HEK293 (cell line): Measurements from ENCODE around the gene LIN37.

Experiments used
- CTCF ChIA-PET: fragments of 350-600 bp; formaldehyde crosslinking; extraction: SDS; loops from one replicate; lab custom pipeline; 2021; ENCODE audit warnings: antibody characterized with exemption; lab: Yijun Ruan, JAX
- POLR2A ChIA-PET: fragments of 300-600 bp; formaldehyde crosslinking; extraction: SDS; loops from one replicate; lab custom pipeline; 2020; ENCODE audit warnings: antibody characterized with exemption, inconsistent platforms; lab: Yijun Ruan, JAX
- H3K27ac ChIP-seq: fragments of 200-500 bp; sonication (Bioruptor generic); 2 replicates; pipeline ENCODE4 v1.5.1; 2014; ENCODE audit warnings: low read depth, low read length, control low read depth, inconsistent platforms; ENCODE audit errors: extremely low read depth
- H3K36me3 ChIP-seq, 2 experiments: fragments of 200-500 bp in 1 of 2; sonication (Bioruptor generic) in 1 of 2; 1 replicate in 1 of 2; 2 replicates in 1 of 2; pipeline ENCODE4 v1.5.1; 2014 to 2017; ENCODE audit warnings: inconsistent platforms in 2 of 2, low read length in 2 of 2; ENCODE audit not compliant: control insufficient read depth in 2 of 2, insufficient read depth in 1 of 2
- H3K4me1 ChIP-seq: fragments of 200-500 bp; sonication (Bioruptor generic); 2 replicates; pipeline ENCODE4 v1.5.1; 2014; ENCODE audit warnings: mild to moderate bottlenecking, low read length, inconsistent platforms; ENCODE audit not compliant: control insufficient read depth, insufficient read depth
- H3K4me3 ChIP-seq: 2 replicates; pipeline ENCODE4 v1.5.1; 2011; ENCODE audit warnings: low read depth, mild to moderate bottlenecking, control low read depth, low read length, moderate library complexity
- H3K9me3 ChIP-seq: fragments of 200-500 bp; sonication (Bioruptor generic); 2 replicates; pipeline ENCODE4 v1.5.1; 2014; ENCODE audit warnings: low read depth, low read length, inconsistent platforms; ENCODE audit not compliant: control insufficient read depth, insufficient read depth
- FEZF1 ChIP-seq: fragments of 450-650 bp; formaldehyde crosslinking; IDR thresholded peaks from 2 replicates; pipeline ENCODE4 v1.5.1; 2016; ENCODE audit warnings: missing biosample characterization, missing genetic modification characterization
- GLI4 ChIP-seq: fragments of 450-650 bp; formaldehyde crosslinking; IDR thresholded peaks from 2 replicates; pipeline ENCODE4 v1.5.1; 2016; ENCODE audit warnings: missing biosample characterization, missing genetic modification characterization
- MEIS1 ChIP-seq: sonication (generic); formaldehyde crosslinking; IDR thresholded peaks from 2 replicates; pipeline ENCODE4 v1.8.1; 2022; ENCODE audit warnings: missing genetic modification reagents, mild to moderate bottlenecking, borderline replicate concordance
- REPIN1 ChIP-seq: fragments of 450-650 bp; formaldehyde crosslinking; IDR thresholded peaks from 2 replicates; pipeline ENCODE4 v1.5.1; 2017; ENCODE audit warnings: missing biosample characterization, missing genetic modification characterization, low read depth
- ZFHX2 ChIP-seq: fragments of 450-650 bp; formaldehyde crosslinking; conservative IDR thresholded peaks from 2 replicates; pipeline ENCODE4 v1.5.1; 2016; ENCODE audit warnings: missing biosample characterization, missing genetic modification characterization
- ZFP41 ChIP-seq: fragments of 450-650 bp; formaldehyde crosslinking; IDR thresholded peaks from 2 replicates; pipeline ENCODE4 v1.5.1; 2016; ENCODE audit warnings: missing biosample characterization, missing genetic modification characterization, borderline replicate concordance
- ZNF155 ChIP-seq: fragments of 450-650 bp; formaldehyde crosslinking; IDR thresholded peaks from 2 replicates; pipeline ENCODE4 v1.5.1; 2016; ENCODE audit warnings: missing biosample characterization, missing genetic modification characterization
- ZNF248 ChIP-seq: fragments of 450-650 bp; formaldehyde crosslinking; IDR thresholded peaks from 2 replicates; pipeline ENCODE4 v1.5.1; 2017; ENCODE audit warnings: missing biosample characterization, missing genetic modification characterization
- ZNF266 ChIP-seq: fragments of 450-650 bp; formaldehyde crosslinking; IDR thresholded peaks from 2 replicates; pipeline ENCODE4 v1.5.1; 2016; ENCODE audit warnings: missing biosample characterization, missing genetic modification characterization, low read depth
- ZNF274 ChIP-seq, 2 experiments: fragments of 200-500 bp in 1 of 2; fragments of 450-650 bp in 1 of 2; sonication (Bioruptor generic) in 1 of 2; formaldehyde crosslinking in 1 of 2; IDR thresholded peaks; 2 replicates each; pipeline versions ENCODE4 v1.5.1 to v1.6.1; 2014 to 2016; ENCODE audit warnings: borderline replicate concordance in 1 of 2, inconsistent platforms in 1 of 2, low read length in 1 of 2, missing biosample characterization in 1 of 2, missing genetic modification characterization in 1 of 2
- ZNF518A ChIP-seq: fragments of 450-650 bp; formaldehyde crosslinking; conservative IDR thresholded peaks from 2 replicates; pipeline ENCODE4 v1.5.1; 2016; ENCODE audit warnings: low read depth, missing biosample characterization, missing genetic modification characterization
- ZNF596 ChIP-seq: fragments of 450-650 bp; IDR thresholded peaks from 2 replicates; pipeline ENCODE4 v1.5.0; 2018; ENCODE audit warnings: missing biosample characterization, mild to moderate bottlenecking, missing genetic modification characterization, moderate library complexity
- ZNF677 ChIP-seq: fragments of 450-650 bp; IDR thresholded peaks from 2 replicates; pipeline ENCODE4 v1.5.0; 2018; ENCODE audit warnings: missing biosample characterization, mild to moderate bottlenecking, missing genetic modification characterization, moderate library complexity
- ZNF747 ChIP-seq: fragments of 450-650 bp; formaldehyde crosslinking; IDR thresholded peaks from 2 replicates; pipeline ENCODE4 v1.5.1; 2016; ENCODE audit warnings: missing biosample characterization, missing genetic modification characterization
- ZNF776 ChIP-seq: fragments of 450-650 bp; formaldehyde crosslinking; IDR thresholded peaks from 2 replicates; pipeline ENCODE4 v1.5.0; 2017; ENCODE audit warnings: missing biosample characterization, missing genetic modification characterization, borderline replicate concordance
- ZNF777 ChIP-seq: fragments of 450-650 bp; formaldehyde crosslinking; IDR thresholded peaks from 2 replicates; pipeline ENCODE4 v1.5.1; 2017; ENCODE audit warnings: missing biosample characterization, missing genetic modification characterization, borderline replicate concordance
- ZXDB ChIP-seq: fragments of 450-650 bp; formaldehyde crosslinking; IDR thresholded peaks from 2 replicates; pipeline ENCODE4 v1.5.1; 2016; ENCODE audit warnings: missing biosample characterization, missing genetic modification characterization
- TF ChIP-seq, protein P1 (sequence below): fragments of 450-650 bp; formaldehyde crosslinking; IDR thresholded peaks from 2 replicates; pipeline ENCODE4 v1.5.1; 2017; ENCODE audit warnings: missing biosample characterization, missing genetic modification characterization
- TF ChIP-seq, protein P2 (sequence below): fragments of 450-650 bp; formaldehyde crosslinking; IDR thresholded peaks from 2 replicates; pipeline ENCODE4 v1.5.1; 2016; ENCODE audit warnings: missing biosample characterization, missing genetic modification characterization, borderline replicate concordance
- TF ChIP-seq, protein P3 (sequence below): fragments of 450-650 bp; formaldehyde crosslinking; IDR thresholded peaks from 2 replicates; pipeline ENCODE4 v1.5.1; 2016; ENCODE audit warnings: missing biosample characterization, missing genetic modification characterization

The LIN37 gene

DNA sequence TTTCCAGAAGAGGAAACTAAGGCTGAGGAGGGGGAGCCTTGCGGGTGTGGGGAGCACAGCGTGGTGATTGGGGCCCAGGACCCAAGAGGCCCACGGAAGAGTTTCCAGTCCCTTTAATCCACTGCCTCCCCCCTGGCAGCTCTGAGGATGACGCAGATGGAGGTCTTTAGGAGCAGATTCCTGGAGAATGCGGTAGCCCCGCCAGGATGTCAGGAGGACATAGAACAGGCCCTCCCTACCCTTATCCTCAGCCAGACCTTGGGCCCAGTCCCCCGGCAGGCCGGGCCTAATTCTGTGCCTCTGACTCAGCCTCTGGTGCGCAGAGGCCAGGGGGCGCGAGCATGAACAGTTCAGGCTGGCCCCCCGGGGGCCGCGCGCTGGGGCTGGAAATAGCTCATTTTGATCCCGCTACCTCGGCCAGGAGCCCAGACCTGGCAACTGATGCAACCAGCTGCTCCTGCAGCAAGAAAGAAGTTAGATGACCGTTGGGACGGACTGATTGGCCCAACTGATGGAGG, 8.9 kb downstream of the LIN37 start:
- CTCF ChIA-PET = interaction anchor here (0.5 to 1.4 kb wide), 6 partner anchors 9 to 176 kb away, joined by 3 to 7 read pairs (median 4); partner anchors contain the start of genes LIN37, PSENEN and U2AF1L4
- TF ChIP-seq ZNF677 (tag by site-specific recombination) = no peak
- no peak for TF ChIP-seq ZNF747 (tag by site-specific recombination)
- TF ChIP-seq ZNF248 (tag by site-specific recombination) = no peak
- TF ChIP-seq FEZF1 = no peak
- no peak for TF ChIP-seq ZNF776 (tag by site-specific recombination)
- TF ChIP-seq, protein P1, sequence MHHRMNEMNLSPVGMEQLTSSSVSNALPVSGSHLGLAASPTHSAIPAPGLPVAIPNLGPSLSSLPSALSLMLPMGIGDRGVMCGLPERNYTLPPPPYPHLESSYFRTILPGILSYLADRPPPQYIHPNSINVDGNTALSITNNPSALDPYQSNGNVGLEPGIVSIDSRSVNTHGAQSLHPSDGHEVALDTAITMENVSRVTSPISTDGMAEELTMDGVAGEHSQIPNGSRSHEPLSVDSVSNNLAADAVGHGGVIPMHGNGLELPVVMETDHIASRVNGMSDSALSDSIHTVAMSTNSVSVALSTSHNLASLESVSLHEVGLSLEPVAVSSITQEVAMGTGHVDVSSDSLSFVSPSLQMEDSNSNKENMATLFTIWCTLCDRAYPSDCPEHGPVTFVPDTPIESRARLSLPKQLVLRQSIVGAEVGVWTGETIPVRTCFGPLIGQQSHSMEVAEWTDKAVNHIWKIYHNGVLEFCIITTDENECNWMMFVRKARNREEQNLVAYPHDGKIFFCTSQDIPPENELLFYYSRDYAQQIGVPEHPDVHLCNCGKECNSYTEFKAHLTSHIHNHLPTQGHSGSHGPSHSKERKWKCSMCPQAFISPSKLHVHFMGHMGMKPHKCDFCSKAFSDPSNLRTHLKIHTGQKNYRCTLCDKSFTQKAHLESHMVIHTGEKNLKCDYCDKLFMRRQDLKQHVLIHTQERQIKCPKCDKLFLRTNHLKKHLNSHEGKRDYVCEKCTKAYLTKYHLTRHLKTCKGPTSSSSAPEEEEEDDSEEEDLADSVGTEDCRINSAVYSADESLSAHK (tag by site-specific recombination) = peak; percentile 48; the same call in 1 of the 2 replicates
- peak; percentile 64; the same call in 1 of the 2 replicates for TF ChIP-seq ZNF596
- TF ChIP-seq, protein P2, sequence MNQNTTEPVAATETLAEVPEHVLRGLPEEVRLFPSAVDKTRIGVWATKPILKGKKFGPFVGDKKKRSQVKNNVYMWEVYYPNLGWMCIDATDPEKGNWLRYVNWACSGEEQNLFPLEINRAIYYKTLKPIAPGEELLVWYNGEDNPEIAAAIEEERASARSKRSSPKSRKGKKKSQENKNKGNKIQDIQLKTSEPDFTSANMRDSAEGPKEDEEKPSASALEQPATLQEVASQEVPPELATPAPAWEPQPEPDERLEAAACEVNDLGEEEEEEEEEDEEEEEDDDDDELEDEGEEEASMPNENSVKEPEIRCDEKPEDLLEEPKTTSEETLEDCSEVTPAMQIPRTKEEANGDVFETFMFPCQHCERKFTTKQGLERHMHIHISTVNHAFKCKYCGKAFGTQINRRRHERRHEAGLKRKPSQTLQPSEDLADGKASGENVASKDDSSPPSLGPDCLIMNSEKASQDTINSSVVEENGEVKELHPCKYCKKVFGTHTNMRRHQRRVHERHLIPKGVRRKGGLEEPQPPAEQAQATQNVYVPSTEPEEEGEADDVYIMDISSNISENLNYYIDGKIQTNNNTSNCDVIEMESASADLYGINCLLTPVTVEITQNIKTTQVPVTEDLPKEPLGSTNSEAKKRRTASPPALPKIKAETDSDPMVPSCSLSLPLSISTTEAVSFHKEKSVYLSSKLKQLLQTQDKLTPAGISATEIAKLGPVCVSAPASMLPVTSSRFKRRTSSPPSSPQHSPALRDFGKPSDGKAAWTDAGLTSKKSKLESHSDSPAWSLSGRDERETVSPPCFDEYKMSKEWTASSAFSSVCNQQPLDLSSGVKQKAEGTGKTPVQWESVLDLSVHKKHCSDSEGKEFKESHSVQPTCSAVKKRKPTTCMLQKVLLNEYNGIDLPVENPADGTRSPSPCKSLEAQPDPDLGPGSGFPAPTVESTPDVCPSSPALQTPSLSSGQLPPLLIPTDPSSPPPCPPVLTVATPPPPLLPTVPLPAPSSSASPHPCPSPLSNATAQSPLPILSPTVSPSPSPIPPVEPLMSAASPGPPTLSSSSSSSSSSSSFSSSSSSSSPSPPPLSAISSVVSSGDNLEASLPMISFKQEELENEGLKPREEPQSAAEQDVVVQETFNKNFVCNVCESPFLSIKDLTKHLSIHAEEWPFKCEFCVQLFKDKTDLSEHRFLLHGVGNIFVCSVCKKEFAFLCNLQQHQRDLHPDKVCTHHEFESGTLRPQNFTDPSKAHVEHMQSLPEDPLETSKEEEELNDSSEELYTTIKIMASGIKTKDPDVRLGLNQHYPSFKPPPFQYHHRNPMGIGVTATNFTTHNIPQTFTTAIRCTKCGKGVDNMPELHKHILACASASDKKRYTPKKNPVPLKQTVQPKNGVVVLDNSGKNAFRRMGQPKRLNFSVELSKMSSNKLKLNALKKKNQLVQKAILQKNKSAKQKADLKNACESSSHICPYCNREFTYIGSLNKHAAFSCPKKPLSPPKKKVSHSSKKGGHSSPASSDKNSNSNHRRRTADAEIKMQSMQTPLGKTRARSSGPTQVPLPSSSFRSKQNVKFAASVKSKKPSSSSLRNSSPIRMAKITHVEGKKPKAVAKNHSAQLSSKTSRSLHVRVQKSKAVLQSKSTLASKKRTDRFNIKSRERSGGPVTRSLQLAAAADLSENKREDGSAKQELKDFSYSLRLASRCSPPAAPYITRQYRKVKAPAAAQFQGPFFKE (tag by site-specific recombination) = no peak
- no peak for TF ChIP-seq ZFP41 (tag by site-specific recombination)
- no peak for TF ChIP-seq REPIN1
- TF ChIP-seq, protein P3, sequence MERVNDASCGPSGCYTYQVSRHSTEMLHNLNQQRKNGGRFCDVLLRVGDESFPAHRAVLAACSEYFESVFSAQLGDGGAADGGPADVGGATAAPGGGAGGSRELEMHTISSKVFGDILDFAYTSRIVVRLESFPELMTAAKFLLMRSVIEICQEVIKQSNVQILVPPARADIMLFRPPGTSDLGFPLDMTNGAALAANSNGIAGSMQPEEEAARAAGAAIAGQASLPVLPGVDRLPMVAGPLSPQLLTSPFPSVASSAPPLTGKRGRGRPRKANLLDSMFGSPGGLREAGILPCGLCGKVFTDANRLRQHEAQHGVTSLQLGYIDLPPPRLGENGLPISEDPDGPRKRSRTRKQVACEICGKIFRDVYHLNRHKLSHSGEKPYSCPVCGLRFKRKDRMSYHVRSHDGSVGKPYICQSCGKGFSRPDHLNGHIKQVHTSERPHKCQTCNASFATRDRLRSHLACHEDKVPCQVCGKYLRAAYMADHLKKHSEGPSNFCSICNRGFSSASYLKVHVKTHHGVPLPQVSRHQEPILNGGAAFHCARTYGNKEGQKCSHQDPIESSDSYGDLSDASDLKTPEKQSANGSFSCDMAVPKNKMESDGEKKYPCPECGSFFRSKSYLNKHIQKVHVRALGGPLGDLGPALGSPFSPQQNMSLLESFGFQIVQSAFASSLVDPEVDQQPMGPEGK = peak; percentile 100
- TF ChIP-seq ZNF274 (IDR thresholded peaks at IDR 0.05; ENCODE audit: low read length) = no peak
- no peak for TF ChIP-seq ZNF274 (tag by site-specific recombination; IDR thresholded peaks at IDR 0.05; ENCODE audit: borderline replicate concordance)
- no peak for TF ChIP-seq ZNF266 (tag by site-specific recombination)
- TF ChIP-seq ZNF155 (tag by site-specific recombination) = no peak
- no peak for TF ChIP-seq MEIS1
- no peak for TF ChIP-seq ZNF777 (tag by site-specific recombination)
- TF ChIP-seq GLI4 (tag by site-specific recombination) = no peak
- no peak; the same call in 1 of the 2 replicates for TF ChIP-seq ZNF518A (tag by site-specific recombination)
- peak; percentile 46 for TF ChIP-seq ZXDB
- TF ChIP-seq ZFHX2 (tag by site-specific recombination) = no peak

More for the DNA sequence above, 8.9 kb downstream of the LIN37 start:
- POLR2A ChIA-PET = interaction anchor here (0.6 to 3.0 kb wide), 20 partner anchors 8 to 257 kb away, joined by 3 to 87 read pairs (median 4); partner anchors contain the start of genes ALKBH6, ARHGAP33, COX6B1 and IGFLR1
- Histone ChIP-seq H3K27ac (peak overlapping the region; percentile 95), H3K4me1 (peaks cover 15% of the 10 kb centered on the region), H3K4me3 (peak overlapping the region; percentile 27), H3K36me3 (peaks cover 62 to 63% of the 10 kb centered on the region in 2 experiments), H3K9me3 (no peaks in the 10 kb centered on the region)
